ENCODE results near the gene GPR39. TPM values are rescaled to one million over a fixed set of nuclear protein-coding genes. Genes with fewer than 3 reads are reported as not detected.

Gene GPR39
- total RNA-seq, 1 donor from 2014 or later = 7.1 TPM

GRCh38 chr2:132503701-132504100, 87.1 kb downstream of the GPR39 start:
- Histone ChIP-seq H3K36me3 (ENCODE audit: control insufficient read depth, insufficient read depth, low read length) (no peaks in the 10 kb centered on the region), H3K4me3 (ENCODE audit: low read depth, low read length) (no peak overlapping the region), H3K27me3 (ENCODE audit: control insufficient read depth, insufficient read depth, low read length) (no peaks in the 10 kb centered on the region)
- peak; percentile 15 for DNase-seq (ENCODE audit: low read depth)
- FAIRE-seq = no peak
- TF ChIP-seq, protein P1, sequence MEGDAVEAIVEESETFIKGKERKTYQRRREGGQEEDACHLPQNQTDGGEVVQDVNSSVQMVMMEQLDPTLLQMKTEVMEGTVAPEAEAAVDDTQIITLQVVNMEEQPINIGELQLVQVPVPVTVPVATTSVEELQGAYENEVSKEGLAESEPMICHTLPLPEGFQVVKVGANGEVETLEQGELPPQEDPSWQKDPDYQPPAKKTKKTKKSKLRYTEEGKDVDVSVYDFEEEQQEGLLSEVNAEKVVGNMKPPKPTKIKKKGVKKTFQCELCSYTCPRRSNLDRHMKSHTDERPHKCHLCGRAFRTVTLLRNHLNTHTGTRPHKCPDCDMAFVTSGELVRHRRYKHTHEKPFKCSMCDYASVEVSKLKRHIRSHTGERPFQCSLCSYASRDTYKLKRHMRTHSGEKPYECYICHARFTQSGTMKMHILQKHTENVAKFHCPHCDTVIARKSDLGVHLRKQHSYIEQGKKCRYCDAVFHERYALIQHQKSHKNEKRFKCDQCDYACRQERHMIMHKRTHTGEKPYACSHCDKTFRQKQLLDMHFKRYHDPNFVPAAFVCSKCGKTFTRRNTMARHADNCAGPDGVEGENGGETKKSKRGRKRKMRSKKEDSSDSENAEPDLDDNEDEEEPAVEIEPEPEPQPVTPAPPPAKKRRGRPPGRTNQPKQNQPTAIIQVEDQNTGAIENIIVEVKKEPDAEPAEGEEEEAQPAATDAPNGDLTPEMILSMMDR (IDR thresholded peaks at IDR 0.05; ENCODE audit: insufficient read depth, low read length, severe bottlenecking) = no peak

GRCh38 chr2:132515010-132515409, 98.4 kb downstream of the GPR39 start:
- FAIRE-seq = no peak

DNA sequence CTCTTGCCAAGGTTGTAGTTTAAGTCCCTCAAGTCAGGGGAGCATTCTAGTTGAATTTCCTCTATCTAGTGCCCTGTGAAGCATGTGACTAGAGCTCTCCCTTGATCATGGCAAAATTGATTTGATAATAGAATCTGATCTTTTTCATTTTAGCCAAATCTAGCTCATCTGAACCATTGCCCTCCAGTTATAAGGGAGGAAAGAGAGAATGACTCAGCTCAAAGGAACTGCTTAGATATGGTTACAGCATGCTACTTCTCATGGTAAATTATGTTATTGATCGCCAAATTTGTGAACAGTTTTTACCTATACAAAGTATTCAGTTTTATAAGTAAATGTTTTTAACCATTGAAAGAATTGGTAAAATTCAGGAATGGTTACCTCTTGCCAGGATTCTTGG, 100.8 kb downstream of the GPR39 start:
- Histone ChIP-seq H3K36me3 (ENCODE audit: control insufficient read depth, insufficient read depth, low read length) (no peaks in the 10 kb centered on the region), H3K4me3 (ENCODE audit: low read depth, low read length) (no peak overlapping the region), H3K27me3 (ENCODE audit: control insufficient read depth, insufficient read depth, low read length) (no peaks in the 10 kb centered on the region)
- FAIRE-seq = no peak
- DNase-seq (ENCODE audit: low read depth) = peak; percentile 19
- TF ChIP-seq, protein P1 (IDR thresholded peaks at IDR 0.05; ENCODE audit: insufficient read depth, low read length, severe bottlenecking) = no peak

More at GRCh38 chr2:132515010-132515409, 98.4 kb downstream of the GPR39 start:
- TF ChIP-seq, protein P1 (IDR thresholded peaks at IDR 0.05; ENCODE audit: insufficient read depth, low read length, severe bottlenecking) = no peak
- DNase-seq (ENCODE audit: low read depth) = no peak
- H3K4me3 ChIP-seq (ENCODE audit: low read depth, low read length) = no peak overlapping the region
- H3K27me3 ChIP-seq (ENCODE audit: control insufficient read depth, insufficient read depth, low read length) = no peaks in the 10 kb centered on the region
- no peaks in the 10 kb centered on the region for H3K36me3 ChIP-seq (ENCODE audit: control insufficient read depth, insufficient read depth, low read length)

DNA sequence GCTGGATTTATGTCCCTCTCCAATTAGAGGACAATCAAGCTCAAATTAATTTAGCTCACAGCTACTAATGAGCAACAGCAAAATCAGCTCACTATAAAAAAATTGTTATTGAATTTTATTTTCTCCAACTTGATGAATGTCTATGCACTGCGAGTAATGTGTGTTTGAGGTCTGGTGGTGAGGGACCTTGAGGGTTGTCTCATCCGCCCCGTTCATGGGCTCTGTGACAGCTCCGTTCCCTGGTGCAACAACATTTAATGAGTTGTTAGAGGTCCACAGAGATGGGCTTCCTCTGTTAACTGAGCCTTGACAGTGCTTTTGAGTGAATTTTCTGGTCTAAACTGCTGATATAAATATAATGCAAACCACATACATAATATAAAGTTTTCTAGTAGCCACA, 101.7 kb downstream of the GPR39 start:
- TF ChIP-seq, protein P1 (IDR thresholded peaks at IDR 0.05; ENCODE audit: insufficient read depth, low read length, severe bottlenecking) = no peak
- no peak for FAIRE-seq
- DNase-seq (ENCODE audit: low read depth) = no peak
- H3K36me3 ChIP-seq (ENCODE audit: control insufficient read depth, insufficient read depth, low read length) = no peaks in the 10 kb centered on the region
- H3K4me3 ChIP-seq (ENCODE audit: low read depth, low read length) = no peak overlapping the region
- H3K27me3 ChIP-seq (ENCODE audit: control insufficient read depth, insufficient read depth, low read length) = no peaks in the 10 kb centered on the region

GRCh38 chr2:132519566-132519965, 103.0 kb downstream of the GPR39 start:
- no peaks in the 10 kb centered on the region for H3K36me3 ChIP-seq (ENCODE audit: control insufficient read depth, insufficient read depth, low read length)
- FAIRE-seq (no peak), DNase-seq (ENCODE audit: low read depth) (no peak)
- no peak overlapping the region for H3K4me3 ChIP-seq (ENCODE audit: low read depth, low read length)
- H3K27me3 ChIP-seq (ENCODE audit: control insufficient read depth, insufficient read depth, low read length) = no peaks in the 10 kb centered on the region
- TF ChIP-seq, protein P1 (IDR thresholded peaks at IDR 0.05; ENCODE audit: insufficient read depth, low read length, severe bottlenecking) = no peak

DNA sequence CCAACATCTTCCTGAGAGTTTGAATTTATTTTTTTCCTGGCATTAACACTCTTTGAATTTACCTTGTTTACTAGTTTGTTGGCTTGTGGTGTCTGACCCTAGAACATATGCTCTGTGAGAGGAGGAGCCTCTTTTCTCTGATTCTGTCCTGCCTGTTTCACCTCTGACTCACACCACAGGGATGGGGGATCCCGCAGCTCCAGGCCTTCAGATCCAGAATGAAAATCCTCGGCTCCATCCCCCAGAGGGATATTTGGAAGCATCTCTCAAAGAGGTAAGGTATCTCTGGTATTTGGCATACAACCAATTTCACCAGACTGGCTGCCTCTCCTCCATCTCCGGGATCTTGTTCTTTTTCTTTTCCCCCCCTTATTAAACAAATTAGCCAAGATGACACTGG, 104.7 kb downstream of the GPR39 start:
- Histone ChIP-seq H3K36me3 (ENCODE audit: control insufficient read depth, insufficient read depth, low read length) (no peaks in the 10 kb centered on the region), H3K27me3 (ENCODE audit: control insufficient read depth, insufficient read depth, low read length) (no peaks in the 10 kb centered on the region), H3K4me3 (ENCODE audit: low read depth, low read length) (no peak overlapping the region)
- no peak for FAIRE-seq
- DNase-seq (ENCODE audit: low read depth) = no peak
- TF ChIP-seq, protein P1 (IDR thresholded peaks at IDR 0.05; ENCODE audit: insufficient read depth, low read length, severe bottlenecking) = no peak

Data from bronchial epithelial cell (primary cell).